ENCODE measurements around the gene AK5. TPM values are rescaled to one million over a fixed set of nuclear protein-coding genes. Genes with fewer than 3 reads are reported as not detected.
"Not testable (repeated sequence)": the region's sequence is repeated elsewhere in the genome, so short reads cannot be mapped to it uniquely, and the experiment has no call there.

The AK5 gene
- total and polyA plus RNA-seq, 2 experiments from 2014 or later = 8.8 to 12.2 TPM

DNA sequence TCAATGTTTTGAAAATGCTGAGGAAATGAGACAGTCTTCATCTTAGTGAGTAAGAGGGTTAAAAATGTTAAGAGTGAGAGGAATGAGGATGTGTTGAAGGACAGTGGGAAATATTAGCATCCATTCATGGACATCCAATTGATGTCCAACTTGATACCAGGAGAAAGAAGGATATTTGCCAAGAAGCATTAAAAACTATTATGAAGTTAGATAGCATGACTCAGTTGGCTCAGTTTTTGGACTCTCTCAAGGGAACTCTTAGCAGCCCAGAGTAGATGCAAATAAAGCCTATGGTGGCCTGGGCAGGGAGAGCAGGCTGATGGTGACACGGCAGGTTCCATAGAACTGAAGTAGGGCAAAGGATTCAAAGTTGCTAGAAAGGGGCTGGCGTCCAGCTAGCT lies 229.6 kb downstream of the AK5 start:
- peaks cover 21% of the 10 kb centered on the region for H3K4me1 ChIP-seq (ENCODE audit: insufficient read depth)
- H3K79me2 ChIP-seq (replicated peaks; ENCODE audit: insufficient read depth) = no peaks in the 10 kb centered on the region
- H3F3A ChIP-seq (replicated peaks; ENCODE audit: low read depth) = no peaks in the 10 kb centered on the region
- no peaks in the 10 kb centered on the region for H3K27me3 ChIP-seq (ENCODE audit: insufficient read depth)
- DNase-seq (ENCODE audit: low spot score) (no peak), ATAC-seq (no peak)
- Mint-ChIP-seq H3K36me3 (ENCODE audit: low read depth) (no peaks in the 10 kb centered on the region), H3K27me3 (ENCODE audit: insufficient read depth, low read depth, poor library complexity) (peaks cover 3% of the 10 kb centered on the region), H3K27ac (no peak overlapping the region), H3K9me3 (no peaks in the 10 kb centered on the region; the same call in 2 of the 3 replicates), H3K4me1 (peaks cover 20% of the 10 kb centered on the region), H3K4me3 (no peak overlapping the region)
- no peaks in the 10 kb centered on the region for H4K20me1 ChIP-seq (replicated peaks; ENCODE audit: insufficient read depth)
- H2AFZ ChIP-seq = no peak overlapping the region
- H3K4me2 ChIP-seq = no peak overlapping the region
- no peaks in the 10 kb centered on the region for H3K9me2 ChIP-seq (ENCODE audit: insufficient read depth)
- no peak overlapping the region for H3K27ac ChIP-seq (ENCODE audit: low read depth)
- H3K4me3 ChIP-seq = no peak overlapping the region
- TF ChIP-seq ZNF114 (CRISPR knock-in tag; IDR thresholded peaks at IDR 0.05) (no peak), CREB1 (CRISPR knock-in tag; IDR thresholded peaks at IDR 0.05; ENCODE audit: low read depth) (no peak), POLR2AphosphoS5 (IDR thresholded peaks at IDR 0.05; ENCODE audit: low read depth) (no peak), ZNF331 (CRISPR knock-in tag; IDR thresholded peaks at IDR 0.05; ENCODE audit: low read depth) (no peak), EZH2 (IDR thresholded peaks at IDR 0.05; ENCODE audit: low read depth, unreplicated experiment) (no peak)
- TF ChIP-seq, protein P1, sequence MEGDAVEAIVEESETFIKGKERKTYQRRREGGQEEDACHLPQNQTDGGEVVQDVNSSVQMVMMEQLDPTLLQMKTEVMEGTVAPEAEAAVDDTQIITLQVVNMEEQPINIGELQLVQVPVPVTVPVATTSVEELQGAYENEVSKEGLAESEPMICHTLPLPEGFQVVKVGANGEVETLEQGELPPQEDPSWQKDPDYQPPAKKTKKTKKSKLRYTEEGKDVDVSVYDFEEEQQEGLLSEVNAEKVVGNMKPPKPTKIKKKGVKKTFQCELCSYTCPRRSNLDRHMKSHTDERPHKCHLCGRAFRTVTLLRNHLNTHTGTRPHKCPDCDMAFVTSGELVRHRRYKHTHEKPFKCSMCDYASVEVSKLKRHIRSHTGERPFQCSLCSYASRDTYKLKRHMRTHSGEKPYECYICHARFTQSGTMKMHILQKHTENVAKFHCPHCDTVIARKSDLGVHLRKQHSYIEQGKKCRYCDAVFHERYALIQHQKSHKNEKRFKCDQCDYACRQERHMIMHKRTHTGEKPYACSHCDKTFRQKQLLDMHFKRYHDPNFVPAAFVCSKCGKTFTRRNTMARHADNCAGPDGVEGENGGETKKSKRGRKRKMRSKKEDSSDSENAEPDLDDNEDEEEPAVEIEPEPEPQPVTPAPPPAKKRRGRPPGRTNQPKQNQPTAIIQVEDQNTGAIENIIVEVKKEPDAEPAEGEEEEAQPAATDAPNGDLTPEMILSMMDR (conservative IDR thresholded peaks at IDR 0.05; ENCODE audit: low read depth in 2 of 2) = no peak
- TF ChIP-seq, protein P2, sequence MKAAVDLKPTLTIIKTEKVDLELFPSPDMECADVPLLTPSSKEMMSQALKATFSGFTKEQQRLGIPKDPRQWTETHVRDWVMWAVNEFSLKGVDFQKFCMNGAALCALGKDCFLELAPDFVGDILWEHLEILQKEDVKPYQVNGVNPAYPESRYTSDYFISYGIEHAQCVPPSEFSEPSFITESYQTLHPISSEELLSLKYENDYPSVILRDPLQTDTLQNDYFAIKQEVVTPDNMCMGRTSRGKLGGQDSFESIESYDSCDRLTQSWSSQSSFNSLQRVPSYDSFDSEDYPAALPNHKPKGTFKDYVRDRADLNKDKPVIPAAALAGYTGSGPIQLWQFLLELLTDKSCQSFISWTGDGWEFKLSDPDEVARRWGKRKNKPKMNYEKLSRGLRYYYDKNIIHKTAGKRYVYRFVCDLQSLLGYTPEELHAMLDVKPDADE (IDR thresholded peaks at IDR 0.05) = no peak
- H3K36me3 ChIP-seq (ENCODE audit: insufficient read depth) = no peaks in the 10 kb centered on the region

DNA sequence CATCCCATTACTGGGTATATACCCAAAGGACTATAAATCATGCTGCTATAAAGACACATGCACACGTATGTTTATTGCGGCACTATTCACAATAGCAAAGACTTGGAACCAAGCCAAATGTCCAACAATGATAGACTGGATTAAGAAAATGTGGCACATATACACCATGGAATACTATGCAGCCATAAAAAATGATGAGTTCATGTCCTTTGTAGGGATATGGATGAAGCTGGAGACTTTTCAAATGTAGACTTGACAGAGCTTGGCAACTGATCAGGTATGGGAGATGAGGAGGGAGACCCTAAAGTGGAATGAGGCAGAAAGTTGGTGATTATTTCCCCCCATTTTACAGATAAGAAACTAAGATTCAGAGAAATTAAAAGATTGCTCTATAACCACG lies 230.8 kb downstream of the AK5 start:
- not testable (repeated sequence) for H4K20me1 ChIP-seq (replicated peaks; ENCODE audit: insufficient read depth); H3F3A ChIP-seq (replicated peaks; ENCODE audit: low read depth); H3K9me2 ChIP-seq (ENCODE audit: insufficient read depth); DNase-seq (ENCODE audit: low spot score); H3K9me3 Mint-ChIP-seq; H3K36me3 Mint-ChIP-seq (ENCODE audit: low read depth); H3K4me3 ChIP-seq; H3K27me3 Mint-ChIP-seq (ENCODE audit: insufficient read depth, low read depth, poor library complexity); H3K4me3 Mint-ChIP-seq; ATAC-seq; H3K27ac Mint-ChIP-seq; H3K4me2 ChIP-seq; H3K27ac ChIP-seq (ENCODE audit: low read depth); H3K27me3 ChIP-seq (ENCODE audit: insufficient read depth); H3K36me3 ChIP-seq (ENCODE audit: insufficient read depth); H3K79me2 ChIP-seq (replicated peaks; ENCODE audit: insufficient read depth); H2AFZ ChIP-seq
- peaks cover 21% of the 10 kb centered on the region for H3K4me1 ChIP-seq (ENCODE audit: insufficient read depth)
- H3K4me1 Mint-ChIP-seq = peaks cover 20% of the 10 kb centered on the region

All from GM23338 (cell line).